Measurements from ENCODE around the gene MYOG.
A peak's percentile ranks its signal among the peaks of the same experiment; 100 is the strongest.

MYOG gene

GRCh38 chr1:203072002-203072602 lies 13.7 kb downstream of the MYOG start:
- no peak for DNase-seq

- DNase-seq: no peak
Observed at GRCh38 chr1:203069030-203069747, 16.6 kb downstream of the MYOG start.

- no peak for DNase-seq
Observed at GRCh38 chr1:203066965-203067364, 18.8 kb downstream of the MYOG start.

GRCh38 chr1:203065986-203066385 lies 19.8 kb downstream of the MYOG start:
- DNase-seq: no peak

- no peak for DNase-seq
Observed at GRCh38 chr1:203065191-203065590, 20.6 kb downstream of the MYOG start.

GRCh38 chr1:203063287-203063686 lies 22.5 kb downstream of the MYOG start:
- DNase-seq: no peak

GRCh38 chr1:203060115-203060514 lies 25.7 kb downstream of the MYOG start:
- DNase-seq: no peak

GRCh38 chr1:203059485-203059884 lies 26.3 kb downstream of the MYOG start:
- no peak for DNase-seq

GRCh38 chr1:203058676-203058935 lies 27.2 kb downstream of the MYOG start:
- no peak for DNase-seq

GRCh38 chr1:203057911-203058675 lies 27.7 kb downstream of the MYOG start:
- DNase-seq: no peak

GRCh38 chr1:203056516-203056915 lies 29.3 kb downstream of the MYOG start:
- no peak for DNase-seq

GRCh38 chr1:203056012-203056411 lies 29.8 kb downstream of the MYOG start:
- DNase-seq: no peak

- DNase-seq: no peak
Observed at GRCh38 chr1:203055161-203055799, 30.5 kb downstream of the MYOG start.

- DNase-seq: no peak
Observed at GRCh38 chr1:203054642-203055041, 31.2 kb downstream of the MYOG start.

GRCh38 chr1:203054184-203054583 lies 31.6 kb downstream of the MYOG start:
- DNase-seq: no peak

- no peak for DNase-seq
Observed at GRCh38 chr1:203052601-203053000, 33.2 kb downstream of the MYOG start.

GRCh38 chr1:203051841-203052324 lies 33.9 kb downstream of the MYOG start:
- DNase-seq: peak; percentile 79

- no peak for DNase-seq
Observed at GRCh38 chr1:203050826-203051225, 35.0 kb downstream of the MYOG start.

- no peak for DNase-seq
Observed at GRCh38 chr1:203049576-203050180, 36.1 kb downstream of the MYOG start.

- no peak for DNase-seq
Observed at GRCh38 chr1:203049077-203049476, 36.7 kb downstream of the MYOG start.

GRCh38 chr1:203048555-203049051 lies 37.2 kb downstream of the MYOG start:
- DNase-seq: no peak

GRCh38 chr1:203048086-203048485 lies 37.7 kb downstream of the MYOG start:
- no peak for DNase-seq
